HS-27A (cell line): ENCODE data around the gene THAP4.
"Not testable (repeated sequence)": the region's sequence is repeated elsewhere in the genome, so short reads cannot be mapped to it uniquely, and the experiment has no call there.

Experiments used
- DNase-seq: peaks from one replicate; pipeline ENCODE4 v3.0.0-alpha.2; 2012; ENCODE audit warnings: low read depth, missing footprints

The THAP4 gene

DNA sequence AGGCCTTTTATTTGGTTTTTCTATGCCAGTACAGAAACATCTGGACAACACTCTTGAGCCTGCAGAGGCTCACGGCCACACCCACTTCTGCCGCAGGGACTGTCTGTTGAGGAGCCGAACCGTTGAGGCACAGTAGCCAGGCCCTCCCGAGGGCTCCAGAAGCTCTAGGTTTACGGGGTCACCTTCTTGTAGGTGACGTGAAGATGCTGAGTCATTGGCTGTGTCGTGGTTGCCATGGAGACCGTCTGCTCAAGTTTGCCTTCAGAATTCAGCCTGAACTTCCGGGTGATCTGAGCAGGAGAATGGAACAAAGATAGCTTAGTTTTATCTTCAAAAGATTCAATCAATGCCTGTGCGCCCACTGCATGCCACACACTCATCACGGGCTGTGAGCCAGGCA lies 52.5 kb downstream of the THAP4 start:
- DNase-seq = no peak

DNA sequence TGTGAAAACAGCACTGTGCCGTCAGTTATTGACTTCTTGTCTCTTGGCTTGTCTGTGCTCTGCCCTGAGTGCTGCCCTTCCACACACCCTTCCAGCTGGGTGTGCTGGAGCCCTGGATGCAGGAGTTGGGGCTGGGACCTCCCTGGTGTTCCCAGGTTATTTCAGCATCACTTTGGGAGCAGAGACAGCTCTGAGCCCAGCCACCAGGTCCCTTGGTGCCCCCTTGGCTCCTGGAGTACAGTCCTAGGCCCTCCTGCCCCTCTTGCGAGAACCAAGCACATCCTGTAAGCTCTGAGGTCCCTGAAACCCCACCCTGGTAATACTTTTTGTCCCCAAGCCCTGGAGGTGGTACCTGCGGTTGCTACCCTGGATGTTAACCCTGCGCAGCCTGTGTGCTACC lies 54.2 kb downstream of the THAP4 start:
- DNase-seq = no peak

DNA sequence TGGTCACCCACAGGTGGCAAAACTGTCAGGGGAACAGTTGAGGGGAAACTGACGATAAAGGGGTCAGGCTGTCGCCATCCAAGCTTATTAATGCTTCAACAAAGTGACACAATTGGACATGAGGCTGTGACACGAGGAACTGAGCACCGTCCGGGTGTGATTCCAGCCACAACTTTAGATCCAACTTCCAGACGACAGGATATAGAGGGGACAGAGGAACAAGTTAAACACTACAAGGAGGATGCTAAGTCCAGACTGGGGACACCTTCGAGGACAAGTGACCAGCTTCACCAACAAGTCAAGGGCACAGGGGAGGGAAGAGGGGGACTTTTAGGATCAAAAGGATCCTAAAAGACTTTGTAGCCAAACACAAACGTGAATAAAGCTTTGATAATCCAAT lies 54.6 kb downstream of the THAP4 start:
- DNase-seq = no peak

GRCh38 chr2:241579281-241579680 lies 57.7 kb downstream of the THAP4 start:
- DNase-seq = no peak

DNA sequence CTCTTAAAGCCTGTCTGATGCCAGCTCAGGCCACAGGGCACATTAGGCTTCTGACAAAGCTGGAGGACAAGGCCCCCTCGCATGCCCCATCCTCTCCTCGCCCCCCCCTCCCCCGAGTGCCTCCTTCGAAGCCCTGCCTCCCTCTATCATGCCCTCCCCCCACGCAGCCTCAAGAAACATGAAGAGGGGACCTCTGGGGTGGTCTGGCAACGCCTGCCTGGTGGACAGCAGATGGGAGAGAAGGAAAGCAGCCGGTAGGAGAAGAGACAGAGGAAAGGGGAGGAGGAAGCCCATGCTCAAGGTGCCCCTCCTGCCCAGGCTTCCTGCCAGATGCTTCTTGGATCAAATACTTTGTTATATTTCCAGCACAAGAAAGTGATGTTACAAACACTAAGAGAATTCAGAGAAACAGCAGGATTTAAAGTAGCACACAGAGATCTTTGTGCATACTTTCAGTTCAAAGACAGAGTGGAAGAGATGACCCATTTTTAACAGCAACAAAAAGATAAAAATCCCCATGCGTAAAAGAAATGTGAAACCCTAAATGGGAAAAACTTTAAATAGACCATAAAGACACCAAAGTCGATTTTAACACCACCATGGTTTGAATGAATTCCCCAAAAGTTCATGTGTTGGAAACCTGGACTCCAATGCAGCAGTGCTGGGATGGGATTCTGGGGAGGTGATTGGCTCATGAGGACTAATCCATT lies 59.4 kb downstream of the THAP4 start:
- no peak for DNase-seq

- no peak for DNase-seq
Measured at GRCh38 chr2:241576293-241576654, 60.7 kb downstream of the THAP4 start.

GRCh38 chr2:241575624-241576292 lies 61.2 kb downstream of the THAP4 start:
- no peak for DNase-seq

DNA sequence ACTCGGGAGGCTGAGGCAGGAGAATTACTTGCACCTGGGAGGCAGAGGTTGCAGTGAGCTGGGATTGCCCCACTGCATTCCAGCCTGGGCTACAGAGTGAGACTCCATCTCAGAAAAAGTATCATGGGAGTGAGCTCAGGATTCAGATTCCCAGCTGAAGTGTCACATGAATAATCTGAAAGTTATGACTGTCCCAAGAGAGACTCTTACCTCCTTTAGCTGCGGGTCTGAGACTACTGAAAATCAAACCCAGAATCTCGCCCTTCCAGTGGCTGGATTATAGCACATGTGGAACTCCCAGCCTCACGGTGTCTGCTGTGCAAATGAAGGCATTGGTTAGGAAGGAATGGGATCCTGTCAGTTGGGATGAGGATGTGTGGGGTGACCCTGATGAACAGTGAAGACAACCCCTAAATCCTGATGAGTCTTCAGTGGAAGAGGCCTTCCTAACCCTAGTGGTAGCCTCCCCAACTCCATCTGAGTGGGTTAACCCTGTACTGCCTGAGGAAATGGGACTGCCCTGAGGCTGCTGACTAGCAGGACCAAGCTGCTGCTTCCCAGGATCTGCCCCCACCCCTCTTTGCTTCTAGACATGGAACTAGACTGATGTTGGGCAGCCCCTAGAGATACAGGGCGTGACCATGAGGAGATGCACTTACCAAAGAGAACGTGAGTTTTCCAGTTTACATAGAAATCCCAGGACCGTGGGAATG lies 61.9 kb downstream of the THAP4 start:
- no peak for DNase-seq

GRCh38 chr2:241573741-241574140 lies 63.2 kb downstream of the THAP4 start:
- no peak for DNase-seq

DNA sequence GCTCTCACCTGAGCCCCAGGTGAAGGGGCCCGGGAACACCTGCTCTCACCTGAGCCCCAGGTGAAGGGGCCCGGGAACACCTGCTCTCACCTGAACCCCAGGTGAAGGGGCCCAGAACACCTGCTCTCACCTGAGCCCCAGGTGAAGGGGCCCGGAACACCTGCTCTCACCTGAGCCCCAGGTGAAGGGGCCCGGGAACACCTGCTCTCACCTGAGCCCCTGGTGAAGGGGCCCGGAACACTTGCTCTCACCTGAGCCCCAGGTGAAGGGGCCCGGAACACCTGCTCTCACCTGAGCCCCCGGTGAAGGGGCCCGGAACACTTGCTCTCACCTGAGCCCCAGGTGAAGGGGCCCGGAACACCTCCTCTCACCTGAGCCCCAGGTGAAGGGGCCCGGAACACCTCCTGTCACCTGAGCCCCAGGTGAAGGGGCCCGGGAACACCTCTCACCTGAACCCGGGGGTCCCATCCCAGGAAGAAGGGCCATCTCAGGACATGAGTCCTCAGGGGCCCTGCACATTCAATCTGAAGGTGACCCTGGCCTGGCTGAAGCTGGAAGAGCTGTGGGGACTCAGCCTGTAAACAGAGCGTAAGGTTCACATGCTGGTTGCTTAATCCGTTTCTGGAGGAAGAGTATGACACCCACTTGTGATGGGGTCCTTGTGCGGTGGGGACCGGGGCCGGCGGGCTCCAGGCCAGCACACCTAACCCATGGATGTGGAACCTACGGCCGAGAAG lies 63.9 kb downstream of the THAP4 start:
- not testable (repeated sequence) for DNase-seq

DNA sequence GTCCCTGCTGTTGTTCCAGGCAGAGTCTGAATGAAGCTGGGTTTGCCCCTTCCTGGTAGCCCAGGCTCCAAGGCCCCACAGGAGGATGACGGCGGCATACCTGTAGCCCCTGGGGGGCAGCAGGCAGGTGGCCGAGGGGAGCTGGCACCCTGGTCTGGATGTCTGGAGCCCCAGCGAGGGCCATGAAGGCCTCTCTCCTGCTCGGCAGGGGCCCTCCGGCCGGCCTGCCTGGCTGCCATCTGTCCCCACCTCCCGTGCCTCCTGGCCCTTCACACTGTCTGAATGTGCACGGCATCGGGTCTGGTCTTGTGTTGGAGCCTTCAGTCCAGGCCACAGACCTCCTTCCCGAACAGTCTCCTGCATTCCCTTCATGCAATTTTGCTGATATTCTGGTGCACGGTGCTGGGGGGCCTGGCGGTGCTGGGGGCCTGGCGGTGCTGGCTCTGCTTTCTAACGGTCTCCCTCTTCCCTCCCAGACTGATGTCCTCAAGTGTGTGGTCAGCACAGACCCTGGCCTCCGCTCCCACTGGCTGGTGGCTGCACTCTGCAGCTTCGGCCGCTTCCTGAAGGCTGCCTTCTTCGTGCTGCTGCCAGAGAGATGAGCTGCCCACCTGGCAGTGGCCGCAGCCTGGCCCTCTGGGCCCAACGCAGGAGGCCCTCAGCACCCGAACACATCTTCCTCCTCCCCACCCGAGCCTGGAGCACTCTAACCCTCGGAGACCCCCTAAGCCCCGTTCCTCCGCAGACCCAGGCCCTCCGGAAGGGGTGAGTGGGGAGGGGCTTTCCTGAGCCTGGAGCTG lies 64.9 kb downstream of the THAP4 start:
- no peak for DNase-seq

DNA sequence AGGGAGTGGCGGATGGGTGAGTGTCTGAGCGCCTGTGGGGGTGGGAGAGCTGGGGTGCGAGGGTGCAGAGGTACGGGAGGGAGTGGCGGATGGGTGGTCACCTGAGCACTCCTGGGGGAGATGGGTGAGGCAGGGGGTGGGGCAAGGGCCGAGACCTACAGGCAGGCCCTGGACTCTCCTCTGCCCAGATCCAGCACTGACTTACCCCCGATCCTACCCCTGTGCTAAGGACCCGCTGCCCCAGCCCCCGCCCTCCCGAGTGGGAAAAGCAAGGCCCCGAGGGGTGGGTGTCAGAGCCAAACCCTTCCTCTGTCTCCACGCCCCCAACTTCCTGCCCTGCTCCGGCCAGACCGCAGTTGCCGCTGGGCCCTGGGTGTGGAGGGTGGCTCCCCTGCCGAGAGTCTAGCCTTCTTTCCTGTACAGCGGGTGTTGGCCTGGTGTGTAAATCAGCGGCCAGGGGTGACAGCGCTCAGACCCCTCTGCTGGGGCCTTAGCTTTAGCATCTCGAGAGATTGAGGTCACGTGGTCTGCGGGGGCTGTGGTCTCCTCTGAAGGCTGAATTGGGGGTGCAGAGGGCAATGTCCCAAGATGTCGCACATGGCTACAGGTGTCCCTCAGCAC lies 65.9 kb downstream of the THAP4 start:
- DNase-seq = no peak

DNA sequence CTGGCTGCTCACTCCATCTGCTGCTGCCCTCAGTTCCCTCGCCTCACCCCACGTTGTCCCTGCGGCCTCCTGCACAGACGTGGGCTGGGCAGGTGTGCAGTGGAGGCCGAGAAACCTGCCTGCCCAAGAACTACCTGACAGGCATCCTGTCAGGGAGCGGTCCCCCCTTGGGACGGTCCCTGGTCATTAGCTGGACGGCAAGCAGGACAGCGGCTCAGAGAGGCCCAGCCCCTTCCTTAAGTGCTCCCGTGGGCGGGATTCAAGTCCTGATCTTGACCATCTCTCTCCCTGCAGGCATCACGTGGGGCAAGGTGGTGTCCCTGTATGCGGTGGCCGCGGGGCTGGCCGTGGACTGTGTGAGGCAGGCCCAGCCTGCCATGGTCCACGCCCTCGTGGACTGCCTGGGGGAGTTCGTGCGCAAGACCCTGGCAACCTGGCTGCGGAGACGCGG lies 67.1 kb downstream of the THAP4 start:
- DNase-seq = no peak

DNA sequence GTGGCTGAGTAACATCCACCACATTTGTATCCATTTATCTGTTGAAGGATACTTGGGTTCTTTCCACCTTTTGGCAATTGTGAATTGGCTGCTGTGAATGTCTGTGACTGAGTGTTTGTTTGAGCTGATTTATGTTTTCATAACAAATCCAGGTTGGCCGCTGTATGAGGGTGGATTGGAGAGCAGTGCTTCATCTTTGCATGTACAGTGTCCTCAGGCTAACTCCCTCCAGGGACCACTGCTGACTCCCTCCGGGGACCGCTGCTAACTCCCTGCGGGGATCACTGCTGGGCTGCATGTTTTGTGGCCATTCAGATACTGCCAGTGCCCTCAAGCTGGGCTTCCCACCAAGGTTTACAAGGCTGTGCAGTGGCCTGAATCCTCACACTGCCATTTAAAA lies 68.2 kb downstream of the THAP4 start:
- DNase-seq = no peak

GRCh38 chr2:241567776-241568175 lies 69.2 kb downstream of the THAP4 start:
- DNase-seq = no peak

DNA sequence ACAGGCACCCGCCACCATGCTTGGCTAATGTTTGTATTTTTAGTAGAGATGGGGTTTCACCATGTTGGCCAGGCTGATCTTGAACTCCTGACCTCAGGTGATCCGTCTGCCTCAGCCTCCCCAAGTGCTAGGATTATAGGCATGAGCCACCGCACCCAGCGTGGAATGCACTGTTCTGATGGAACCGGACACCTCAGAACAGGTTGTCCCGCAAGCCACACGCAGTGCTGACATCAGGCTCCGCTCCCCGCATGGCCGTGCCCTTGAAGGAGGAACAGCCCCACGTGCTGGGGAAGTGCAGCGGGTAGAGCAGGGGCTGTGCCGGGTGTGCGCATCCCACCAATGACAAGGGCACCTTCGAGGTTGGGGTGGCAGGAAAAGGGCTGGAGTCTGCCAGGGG lies 69.7 kb downstream of the THAP4 start:
- DNase-seq = not testable (repeated sequence)

DNA sequence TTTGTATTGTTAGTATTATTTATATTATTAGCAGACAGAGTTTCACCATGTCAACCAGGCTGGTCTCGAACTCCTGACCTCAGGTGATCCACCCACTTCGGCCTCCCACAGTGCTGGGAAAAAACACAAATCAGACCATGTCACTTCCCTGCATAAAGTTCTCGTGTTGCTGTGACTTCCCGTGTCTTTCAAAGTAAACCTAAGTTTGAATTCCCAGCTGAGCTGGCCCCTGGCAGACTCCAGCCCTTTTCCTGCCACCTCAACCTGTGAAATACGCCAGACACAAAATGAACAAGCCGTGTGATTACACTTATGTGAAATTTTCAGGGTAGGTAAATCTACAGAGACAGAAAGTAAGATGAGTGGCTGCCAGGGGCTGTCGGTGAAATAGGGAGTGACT lies 70.5 kb downstream of the THAP4 start:
- DNase-seq = no peak

- DNase-seq = not testable (repeated sequence)
Measured at GRCh38 chr2:241566021-241566420, 70.9 kb downstream of the THAP4 start.

GRCh38 chr2:241565411-241565810 lies 71.5 kb downstream of the THAP4 start:
- DNase-seq = no peak

DNA sequence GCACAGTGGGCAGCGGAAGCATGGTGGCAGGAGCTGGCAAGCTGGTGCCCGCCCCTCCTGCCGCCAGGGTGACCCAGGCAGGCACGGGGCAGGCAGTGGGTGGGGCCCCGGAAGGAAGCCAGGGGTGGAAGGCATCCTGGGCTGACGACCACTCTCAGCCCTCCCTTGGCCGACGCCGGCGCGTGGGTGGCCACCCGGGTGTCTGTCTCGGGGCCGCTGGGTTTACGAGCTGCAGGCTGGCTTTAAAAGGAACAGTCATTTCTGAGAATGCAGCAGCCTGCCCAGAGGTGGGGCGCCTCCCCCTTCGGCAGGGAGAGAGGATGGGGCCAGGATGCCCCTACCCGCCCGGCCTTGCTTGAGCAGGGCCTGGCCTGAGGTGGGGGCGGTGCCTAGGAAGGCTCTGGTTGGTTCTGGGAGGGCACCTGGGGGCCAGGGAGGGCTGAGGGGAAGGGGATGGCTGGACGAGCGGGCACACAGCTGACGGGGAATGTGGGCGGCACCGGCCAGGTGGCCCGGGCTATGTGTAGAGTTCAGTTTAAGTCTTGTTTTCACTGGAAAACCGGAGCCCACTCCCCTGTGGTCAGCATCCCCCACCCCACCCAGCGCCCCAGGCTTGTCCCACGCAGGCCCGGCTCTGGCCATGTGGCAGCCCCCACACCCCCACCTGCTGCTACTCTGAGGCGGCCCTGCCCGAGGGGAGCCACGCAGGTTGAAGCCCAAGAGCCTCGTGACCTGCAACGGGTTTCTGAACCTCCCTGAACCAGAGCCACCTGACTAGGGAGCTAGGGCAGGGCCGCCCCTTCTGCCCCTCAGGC lies 72.2 kb downstream of the THAP4 start:
- no peak for DNase-seq
